Kidney capillary endothelial cell (primary cell): ENCODE measurements around the gene TANGO2.

Experiments
- DNase-seq: peaks from one replicate; pipeline ENCODE4 v3.0.0-alpha.2; 2018; ENCODE audit warnings: low spot score

Gene TANGO2

GRCh38 chr22:20044495-20045151 lies 23.7 kb downstream of the TANGO2 start:
- DNase-seq: no peak

GRCh38 chr22:20046730-20047129 lies 25.8 kb downstream of the TANGO2 start:
- DNase-seq: no peak

GRCh38 chr22:20051927-20052308 lies 31.0 kb downstream of the TANGO2 start:
- DNase-seq: no peak

GRCh38 chr22:20052309-20053259 lies 31.7 kb downstream of the TANGO2 start:
- no peak for DNase-seq

GRCh38 chr22:20053407-20054033 lies 32.6 kb downstream of the TANGO2 start:
- DNase-seq: no peak

GRCh38 chr22:20054034-20054427 lies 33.1 kb downstream of the TANGO2 start:
- DNase-seq: no peak

GRCh38 chr22:20054485-20054884 lies 33.6 kb downstream of the TANGO2 start:
- no peak for DNase-seq

- no peak for DNase-seq
Measured at GRCh38 chr22:20055144-20055543, 34.2 kb downstream of the TANGO2 start.

GRCh38 chr22:20055654-20056053 lies 34.7 kb downstream of the TANGO2 start:
- no peak for DNase-seq

GRCh38 chr22:20056161-20056560 lies 35.3 kb downstream of the TANGO2 start:
- DNase-seq: no peak

GRCh38 chr22:20056696-20057386 lies 35.9 kb downstream of the TANGO2 start:
- no peak for DNase-seq

- DNase-seq: no peak
Measured at GRCh38 chr22:20057596-20058268, 36.8 kb downstream of the TANGO2 start.

GRCh38 chr22:20058989-20059770 lies 38.3 kb downstream of the TANGO2 start:
- no peak for DNase-seq

- no peak for DNase-seq
Measured at GRCh38 chr22:20060700-20061480, 40.0 kb downstream of the TANGO2 start.

- DNase-seq: peak; percentile 89
Measured at GRCh38 chr22:20061481-20061861, 40.6 kb downstream of the TANGO2 start.

- DNase-seq: no peak
Measured at GRCh38 chr22:20062043-20062765, 41.3 kb downstream of the TANGO2 start.

- DNase-seq: no peak
Measured at GRCh38 chr22:20062766-20063083, 41.8 kb downstream of the TANGO2 start.

- no peak for DNase-seq
Measured at GRCh38 chr22:20063271-20064139, 42.6 kb downstream of the TANGO2 start.

GRCh38 chr22:20064140-20064480 lies 43.2 kb downstream of the TANGO2 start:
- DNase-seq: no peak
